ENCODE measurements around the gene REXO2.

Gene REXO2

GRCh38 chr11:114439229-114440120 is at the start of gene REXO2:
Gene REXO2 (plus strand): TSS chr11:114439467. CDS start chr11:114439529, 62 bp downstream.
- DNase-seq (ENCODE audit: low spot score), result peak; percentile 92

DNA sequence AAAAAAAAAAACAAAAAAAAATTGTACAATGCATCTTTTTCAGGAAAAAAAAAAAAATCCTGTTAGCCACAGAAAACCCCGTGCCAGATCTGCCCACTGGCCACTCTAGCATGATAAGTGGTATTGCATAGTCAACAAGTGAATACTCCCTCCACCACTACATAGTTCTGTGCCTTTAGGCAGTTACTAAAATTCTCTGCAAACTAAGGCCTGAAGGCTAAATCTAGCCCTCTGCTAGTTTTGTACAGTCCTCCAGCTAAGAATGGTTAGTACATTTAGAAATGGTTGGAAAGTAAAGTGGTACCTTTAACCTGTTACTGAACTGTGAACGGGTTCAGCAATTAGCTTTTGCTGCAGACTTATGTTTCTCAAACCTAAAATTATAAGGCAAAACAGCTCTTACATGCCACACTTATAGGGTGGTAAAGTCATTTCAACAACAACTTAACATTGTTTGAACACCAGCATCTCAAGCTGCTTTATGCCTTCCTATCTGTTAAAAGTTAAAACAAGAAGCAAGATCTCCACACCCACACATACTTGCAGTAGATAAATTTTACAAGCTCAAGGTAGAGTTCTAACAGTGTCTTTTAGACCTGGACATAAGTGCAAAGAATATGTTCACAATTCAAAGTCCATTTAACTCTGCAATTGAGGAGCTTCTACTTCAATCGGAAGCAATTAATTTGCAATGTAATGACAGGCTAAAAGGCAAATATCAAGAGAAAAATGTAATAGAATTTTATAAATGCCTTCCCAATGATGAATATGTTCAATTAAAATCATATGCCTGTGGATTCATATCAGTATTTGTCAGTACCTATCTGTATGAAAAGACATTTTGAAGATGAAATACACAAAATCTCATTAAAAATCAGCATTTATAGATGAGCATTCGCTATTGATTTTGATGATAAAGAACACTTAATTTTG is 46.3 kb upstream of the REXO2 start:
- DNase-seq (ENCODE audit: low spot score), result no peak

DNA sequence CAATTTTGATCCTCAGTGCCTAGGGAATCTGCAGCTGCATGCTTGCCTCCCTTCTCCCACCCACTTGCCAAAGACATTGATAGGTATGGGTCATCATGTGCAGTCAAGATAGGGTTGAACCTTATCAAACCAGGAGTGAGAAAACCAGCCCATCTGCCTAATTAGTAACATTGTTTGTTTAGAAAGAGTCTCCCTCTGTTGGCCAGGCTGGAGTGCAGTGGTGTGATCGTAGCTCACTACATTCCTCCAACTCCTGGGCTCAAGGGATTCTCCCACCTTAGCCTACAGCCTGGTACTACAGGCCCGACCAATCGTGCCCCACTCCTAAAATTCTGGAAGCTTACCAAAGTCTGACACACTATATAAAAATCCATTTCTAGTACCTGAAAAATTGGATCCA is 43.5 kb upstream of the REXO2 start:
- no peak for DNase-seq (ENCODE audit: low spot score)

GRCh38 chr11:114396916-114397315 is 42.4 kb upstream of the REXO2 start:
- DNase-seq (ENCODE audit: low spot score), result no peak

- DNase-seq (ENCODE audit: low spot score), result no peak
Measured at GRCh38 chr11:114397349-114397982, 41.8 kb upstream of the REXO2 start.

DNA sequence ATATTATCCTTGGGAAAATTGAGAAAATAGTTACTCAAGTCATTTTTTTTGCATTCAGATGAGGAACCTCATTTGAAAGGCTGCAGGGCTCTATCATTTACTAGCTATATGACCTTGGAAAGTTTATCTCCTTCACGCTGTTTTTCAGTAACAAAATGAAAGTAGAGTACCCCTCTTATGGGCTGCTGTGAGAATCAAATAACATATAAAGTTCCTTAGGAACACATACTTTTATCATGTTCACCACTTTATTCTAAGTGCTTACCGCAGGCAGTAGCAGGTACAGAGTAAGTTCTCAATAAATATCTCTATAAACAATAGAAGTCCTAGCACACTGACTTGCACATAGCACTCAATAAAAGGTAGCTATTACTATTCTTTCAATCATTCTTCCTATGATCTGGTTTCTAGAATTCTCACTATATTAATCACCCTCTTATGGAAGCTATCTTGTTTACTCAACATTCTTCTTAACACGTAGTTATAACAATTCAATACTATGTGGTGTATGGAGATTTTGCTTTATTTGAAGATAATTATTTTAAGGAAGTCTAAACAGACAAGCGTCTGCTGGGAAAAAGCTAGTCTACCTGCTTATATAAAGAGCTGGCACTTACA is 40.9 kb upstream of the REXO2 start:
- DNase-seq (ENCODE audit: low spot score), result no peak

DNA sequence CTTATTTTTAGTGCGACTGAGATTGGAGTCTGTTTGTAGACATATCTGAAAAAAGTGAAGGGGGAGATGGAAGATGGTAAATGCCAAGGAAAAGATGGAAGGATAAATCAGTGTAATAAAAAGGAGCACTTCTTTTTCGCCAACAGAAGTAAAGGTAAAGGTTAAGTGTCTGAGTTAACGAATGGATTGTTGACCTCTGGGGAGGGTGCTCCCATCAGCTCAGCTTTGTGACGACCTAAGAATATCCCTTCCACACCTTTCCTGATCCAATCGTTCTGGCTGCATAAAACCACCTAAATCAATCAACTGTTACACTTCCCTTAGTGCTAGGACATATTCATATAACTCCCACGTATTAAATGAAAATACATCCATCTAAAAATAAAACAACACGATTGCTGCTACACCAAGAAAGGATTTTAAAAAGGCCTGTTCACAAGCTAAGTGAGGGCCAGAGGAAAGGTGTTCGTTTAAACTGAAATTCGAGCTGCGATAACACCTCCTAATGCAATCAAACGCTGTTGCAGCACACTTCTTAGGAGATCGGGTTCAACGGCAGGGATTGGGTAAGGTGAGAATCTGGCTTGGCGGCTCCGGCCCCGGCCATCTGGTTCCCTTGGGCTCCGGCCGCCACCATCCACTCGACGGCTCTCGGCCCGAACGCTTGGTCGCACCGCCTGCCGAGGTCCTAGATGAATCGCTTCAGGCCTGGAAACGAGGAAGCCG is 39.6 kb upstream of the REXO2 start:
- no peak for DNase-seq (ENCODE audit: low spot score)

GRCh38 chr11:114400216-114400914 is 38.9 kb upstream of the REXO2 start, which contains the start of the genes C11orf71 and RBM7:
Gene C11orf71 (minus strand): TSS chr11:114400511. CDS start chr11:114400331, 180 bp downstream.
Gene RBM7 (plus strand): TSS chr11:114400666. CDS start chr11:114400672, 6 bp downstream.
- DNase-seq (ENCODE audit: low spot score), result peak; percentile 94

DNA sequence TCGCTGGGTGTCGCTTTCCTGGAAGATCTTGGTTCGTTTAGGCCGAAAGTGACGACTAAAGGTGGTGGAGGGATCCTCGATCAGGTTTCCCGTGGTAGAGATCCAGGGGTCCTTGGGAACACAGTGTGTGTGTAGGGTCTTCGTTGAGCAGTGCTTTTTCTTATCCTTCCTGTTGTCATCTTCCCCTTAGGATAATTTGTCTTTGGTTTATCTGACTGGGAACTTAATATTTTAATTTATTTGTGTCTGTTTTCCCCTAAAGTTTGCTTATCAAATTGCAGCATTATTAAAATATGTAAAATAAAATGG is 38.4 kb upstream of the REXO2 start:
- DNase-seq (ENCODE audit: low spot score), result no peak

GRCh38 chr11:114401311-114401710 is 38.0 kb upstream of the REXO2 start:
- no peak for DNase-seq (ENCODE audit: low spot score)

GRCh38 chr11:114412946-114413345 is 26.3 kb upstream of the REXO2 start:
- no peak for DNase-seq (ENCODE audit: low spot score)

DNA sequence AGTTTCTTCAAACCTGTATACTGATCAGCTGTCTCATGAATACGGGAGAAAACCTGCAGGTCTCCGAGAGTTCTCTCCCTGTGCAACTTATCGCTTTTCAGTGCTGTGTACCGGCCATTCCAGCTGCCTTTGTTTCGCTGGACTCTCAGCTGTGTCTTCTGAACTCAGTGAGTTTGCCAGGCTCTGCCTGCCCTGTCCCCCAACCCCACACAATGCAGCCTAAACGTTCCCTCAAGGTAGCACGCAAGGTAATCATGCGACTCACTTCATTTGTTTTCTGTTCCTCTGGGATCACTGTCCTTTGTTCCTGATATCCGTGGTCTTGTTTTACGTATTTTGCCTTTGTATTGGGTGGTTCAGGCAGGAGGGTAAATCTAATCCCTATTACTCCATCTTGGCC is 25.3 kb upstream of the REXO2 start:
- no peak for DNase-seq (ENCODE audit: low spot score)

- no peak for DNase-seq (ENCODE audit: low spot score)
Measured at GRCh38 chr11:114416441-114416961, 22.8 kb upstream of the REXO2 start.

DNA sequence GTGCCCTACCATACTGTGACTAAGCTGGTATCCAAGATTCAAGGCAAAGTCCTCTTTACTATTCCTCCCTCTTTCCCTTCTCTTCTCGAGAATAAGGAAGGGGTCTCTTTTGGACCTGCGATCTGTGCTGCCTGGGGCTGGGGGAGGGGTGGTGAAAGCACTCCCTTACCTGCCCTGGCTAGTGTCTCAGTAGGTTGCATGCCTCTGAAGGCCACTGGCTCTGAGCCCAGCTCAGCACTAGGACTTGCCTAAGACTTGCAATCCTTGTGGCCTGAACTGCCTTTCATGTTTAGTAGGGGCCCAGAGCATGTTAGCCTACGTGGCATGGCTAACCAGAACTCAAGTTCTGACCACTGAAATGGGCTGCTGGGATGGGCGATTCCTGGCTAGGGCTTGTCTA is 13.0 kb upstream of the REXO2 start:
- DNase-seq (ENCODE audit: low spot score), result no peak

GRCh38 chr11:114430290-114430689 is 9.0 kb upstream of the REXO2 start:
- no peak for DNase-seq (ENCODE audit: low spot score)

DNA sequence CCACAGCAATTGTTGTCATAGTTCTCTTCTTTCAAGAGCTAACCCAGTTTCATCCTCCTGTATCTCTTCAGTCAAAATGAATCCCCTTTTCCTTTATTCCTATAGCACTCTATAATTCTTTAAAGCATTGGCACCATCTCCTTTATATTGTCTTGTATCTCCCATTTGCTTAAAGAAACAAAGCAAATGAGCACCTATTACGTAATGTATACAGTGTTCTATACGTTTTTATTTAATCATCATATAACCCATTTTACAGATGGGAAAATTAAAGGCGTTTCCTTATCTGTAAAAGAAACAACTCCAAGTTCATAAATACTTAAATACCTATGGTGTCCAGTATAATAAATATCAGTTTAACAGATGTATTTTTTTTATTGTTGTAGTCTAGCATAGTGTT is 6.4 kb upstream of the REXO2 start:
- no peak for DNase-seq (ENCODE audit: low spot score)

DNA sequence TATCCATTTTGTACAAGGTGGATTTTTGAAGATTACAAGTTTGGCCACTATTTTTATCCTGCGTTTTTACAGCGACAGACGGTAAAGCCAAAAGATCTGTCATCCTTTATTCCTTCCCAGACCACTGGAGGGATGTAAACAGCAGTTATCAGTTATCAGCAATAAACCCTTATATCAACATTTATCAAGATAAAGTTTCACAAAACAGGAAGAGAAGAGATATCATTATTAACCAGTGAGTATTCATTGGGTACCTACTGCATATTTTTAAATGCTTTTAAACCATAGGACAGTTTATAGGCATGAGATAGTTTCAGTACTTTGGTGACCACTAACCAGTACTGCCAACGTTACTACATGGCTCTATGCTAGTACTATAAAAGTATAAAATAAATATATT is 5.9 kb upstream of the REXO2 start:
- no peak for DNase-seq (ENCODE audit: low spot score)

DNA sequence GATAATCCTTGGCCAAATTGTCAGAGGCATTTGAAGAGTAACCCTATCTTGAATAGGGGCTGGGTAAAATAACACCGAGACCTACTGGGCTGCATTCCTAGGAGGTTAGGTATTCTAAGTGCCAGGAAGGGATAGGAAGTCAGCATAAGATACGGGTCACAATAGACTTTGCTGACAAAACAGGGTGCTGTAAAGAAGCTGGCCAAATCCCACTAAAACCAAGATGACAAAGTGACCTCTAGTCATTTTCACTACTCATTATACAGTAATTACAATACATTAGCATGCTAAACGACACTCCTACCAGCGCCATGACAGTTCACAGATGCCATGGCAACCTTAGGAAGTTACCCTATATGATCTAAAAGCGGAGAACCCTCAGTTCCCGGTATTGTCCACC is 964 bp upstream of the REXO2 start:
- DNase-seq (ENCODE audit: low spot score), result no peak

- DNase-seq (ENCODE audit: low spot score), result peak; percentile 30
Measured at GRCh38 chr11:114440121-114440860, 1.0 kb downstream of the REXO2 start.
